HG03565 (cell line): ENCODE data around the gene ZPBP.
"Not testable (repeated sequence)": the region's sequence is repeated elsewhere in the genome, so short reads cannot be mapped to it uniquely, and the experiment has no call there.

Source experiments
- ATAC-seq: cut with Tn5 transposase; IDR thresholded peaks from one replicate; pipeline ENCODE4 v1.9.1; 2021; ENCODE audit warnings: mild to moderate bottlenecking, moderate library complexity; ENCODE audit not compliant: unreplicated experiment

ZPBP gene

GRCh38 chr7:50047716-50048115 is 45.3 kb downstream of the ZPBP start:
- no peak for ATAC-seq

GRCh38 chr7:50041165-50041564 is 51.9 kb downstream of the ZPBP start:
- ATAC-seq = not testable (repeated sequence)

GRCh38 chr7:50037086-50037485 is 56.0 kb downstream of the ZPBP start:
- ATAC-seq = no peak

GRCh38 chr7:50022991-50023390 is 70.1 kb downstream of the ZPBP start:
- peak; percentile 72 for ATAC-seq

GRCh38 chr7:50022451-50022850 is 70.6 kb downstream of the ZPBP start:
- peak; percentile 27 for ATAC-seq

- ATAC-seq = no peak
These were observed 97.4 kb downstream of the ZPBP start for GRCh38 chr7:49995681-49996080.

- no peak for ATAC-seq
These were observed 106.9 kb downstream of the ZPBP start for GRCh38 chr7:49986191-49986590.

GRCh38 chr7:49980465-49980864 is 112.6 kb downstream of the ZPBP start:
- no peak for ATAC-seq

GRCh38 chr7:49976238-49976637 is 116.8 kb downstream of the ZPBP start:
- no peak for ATAC-seq

GRCh38 chr7:49974035-49974434 is 119.0 kb downstream of the ZPBP start:
- no peak for ATAC-seq

- no peak for ATAC-seq
These were observed 155.4 kb downstream of the ZPBP start for GRCh38 chr7:49937608-49938007.

GRCh38 chr7:49931627-49932026 is 161.4 kb downstream of the ZPBP start:
- no peak for ATAC-seq

- no peak for ATAC-seq
These were observed 164.3 kb downstream of the ZPBP start for GRCh38 chr7:49928787-49929186.

GRCh38 chr7:49927631-49928030 is 165.4 kb downstream of the ZPBP start:
- no peak for ATAC-seq

- ATAC-seq = no peak
These were observed 166.3 kb downstream of the ZPBP start for GRCh38 chr7:49926720-49927119.

- no peak for ATAC-seq
These were observed 181.1 kb downstream of the ZPBP start for GRCh38 chr7:49911909-49912308.

- no peak for ATAC-seq
These were observed 198.5 kb downstream of the ZPBP start for GRCh38 chr7:49894543-49894942.

GRCh38 chr7:49893131-49893530 is 199.9 kb downstream of the ZPBP start:
- no peak for ATAC-seq

GRCh38 chr7:49892481-49892880 is 200.6 kb downstream of the ZPBP start:
- no peak for ATAC-seq
